Measurements from ENCODE around the gene ABCF1. TPM values are rescaled to one million over a fixed set of nuclear protein-coding genes. Genes with fewer than 3 reads are reported as not detected.
A peak's percentile ranks its signal among the peaks of the same experiment; 100 is the strongest.

ABCF1 gene
- total RNA-seq, 4 donors from 2014 or later, result 41.7 to 46.4 (median 45.0) TPM

- Histone ChIP-seq H3K27me3 (no peaks in the 10 kb centered on the region), H3K9me3 (no peaks in the 10 kb centered on the region), H3K4me1 (peaks cover 47% of the 10 kb centered on the region), H3K36me3 (peaks cover 24% of the 10 kb centered on the region), H3K27ac (peak overlapping the region; percentile 16), H3K4me3 (no peak overlapping the region)
- DNase-seq (ENCODE audit: low spot score in 2 of 2), result no peak
- no peak for TF ChIP-seq CTCF (IDR thresholded peaks at IDR 0.05)
- no peak for TF ChIP-seq POLR2AphosphoS5 (IDR thresholded peaks at IDR 0.05)
- no peak for TF ChIP-seq POLR2A (IDR thresholded peaks at IDR 0.05)
- TF ChIP-seq EP300 (IDR thresholded peaks at IDR 0.05), result no peak
- WGBS, result 34% methylated on average over 6 of the region's 6 CpGs
Measured at GRCh38 chr6:30612687-30613248, 41.5 kb downstream of the ABCF1 start.

GRCh38 chr6:30613251-30614043 lies 42.2 kb downstream of the ABCF1 start:
- TF ChIP-seq CTCF (IDR thresholded peaks at IDR 0.05) (no peak), EP300 (IDR thresholded peaks at IDR 0.05) (no peak), POLR2AphosphoS5 (IDR thresholded peaks at IDR 0.05) (no peak), POLR2A (IDR thresholded peaks at IDR 0.05) (no peak)
- Histone ChIP-seq H3K4me1 (peaks cover 51% of the 10 kb centered on the region), H3K36me3 (peaks cover 17% of the 10 kb centered on the region), H3K9me3 (no peaks in the 10 kb centered on the region), H3K27ac (peak overlapping the region; percentile 98), H3K4me3 (peak overlapping the region; percentile 90), H3K27me3 (no peaks in the 10 kb centered on the region)
- no peak for DNase-seq (ENCODE audit: low spot score in 2 of 2)

- Histone ChIP-seq H3K4me1 (peaks cover 59% of the 10 kb centered on the region), H3K36me3 (peaks cover 11% of the 10 kb centered on the region), H3K9me3 (no peaks in the 10 kb centered on the region), H3K27me3 (no peaks in the 10 kb centered on the region), H3K4me3 (peak overlapping the region; percentile 90), H3K27ac (peak overlapping the region; percentile 98)
- 16% methylated on average over 8 of the region's 8 CpGs for WGBS
- TF ChIP-seq EP300 (IDR thresholded peaks at IDR 0.05), result no peak
- no peak for TF ChIP-seq POLR2AphosphoS5 (IDR thresholded peaks at IDR 0.05)
- TF ChIP-seq CTCF (IDR thresholded peaks at IDR 0.05), result no peak
- no peak for TF ChIP-seq POLR2A (IDR thresholded peaks at IDR 0.05)
- DNase-seq (ENCODE audit: low spot score in 2 of 2), result no peak
Measured at GRCh38 chr6:30614044-30614842, 43.0 kb downstream of the ABCF1 start.

GRCh38 chr6:30614843-30615218 lies 43.6 kb downstream of the ABCF1 start:
- peak; percentile 90 to 91 for DNase-seq (ENCODE audit: low spot score in 2 of 2)
- peaks cover 14% of the 10 kb centered on the region for H3K36me3 ChIP-seq
- peaks cover 60% of the 10 kb centered on the region for H3K4me1 ChIP-seq
- H3K4me3 ChIP-seq, result peak overlapping the region; percentile 90
- 0% methylated on average over 6 of the region's 6 CpGs for WGBS
- no peaks in the 10 kb centered on the region for H3K27me3 ChIP-seq
- peak overlapping the region; percentile 98 for H3K27ac ChIP-seq
- peak in 2 of 3 donors; percentile 11 to 53 for TF ChIP-seq POLR2AphosphoS5 (IDR thresholded peaks at IDR 0.05)
- no peak for TF ChIP-seq EP300 (IDR thresholded peaks at IDR 0.05)
- TF ChIP-seq CTCF (IDR thresholded peaks at IDR 0.05), result no peak
- peak in 1 of 2 donors; percentile 65 for TF ChIP-seq POLR2A (IDR thresholded peaks at IDR 0.05)
- no peaks in the 10 kb centered on the region for H3K9me3 ChIP-seq

Data from suprapubic skin (tissue), 4 donors.